ENCODE measurements around the gene DLG1.
A peak's percentile ranks its signal among the peaks of the same experiment; 100 is the strongest.

DLG1 gene

GRCh38 chr3:197256104-197256503 is 42.3 kb downstream of the DLG1 start:
- DNase-seq (ENCODE audit: low read depth, low spot score) = no peak
- no peak overlapping the region for H3K27ac ChIP-seq

- DNase-seq (ENCODE audit: low read depth, low spot score) = no peak
- no peak overlapping the region for H3K27ac ChIP-seq
Measured at GRCh38 chr3:197253238-197253947, 45.0 kb downstream of the DLG1 start.

- DNase-seq (ENCODE audit: low read depth, low spot score) = no peak
- H3K27ac ChIP-seq = no peak overlapping the region
Measured at GRCh38 chr3:197249542-197249941, 48.9 kb downstream of the DLG1 start.

- no peak overlapping the region for H3K27ac ChIP-seq
- no peak for DNase-seq (ENCODE audit: low read depth, low spot score)
Measured at GRCh38 chr3:197248341-197248740, 50.1 kb downstream of the DLG1 start.

- DNase-seq (ENCODE audit: low read depth, low spot score) = no peak
Measured at GRCh38 chr3:197244751-197245150, 53.7 kb downstream of the DLG1 start.

GRCh38 chr3:197242784-197243432 is 55.5 kb downstream of the DLG1 start:
- DNase-seq (ENCODE audit: low read depth, low spot score) = no peak
- peak overlapping the region; percentile 18 for H3K27ac ChIP-seq

More at GRCh38 chr3:197244751-197245150, 53.7 kb downstream of the DLG1 start:
- no peak overlapping the region for H3K27ac ChIP-seq

GRCh38 chr3:197241173-197241572 is 57.2 kb downstream of the DLG1 start:
- H3K27ac ChIP-seq = no peak overlapping the region
- no peak for DNase-seq (ENCODE audit: low read depth, low spot score)

GRCh38 chr3:197239857-197240256 is 58.6 kb downstream of the DLG1 start:
- DNase-seq (ENCODE audit: low read depth, low spot score) = no peak
- H3K27ac ChIP-seq = no peak overlapping the region

- no peak for DNase-seq (ENCODE audit: low read depth, low spot score)
- no peak overlapping the region for H3K27ac ChIP-seq
Measured at GRCh38 chr3:197238842-197239241, 59.6 kb downstream of the DLG1 start.

GRCh38 chr3:197237897-197238296 is 60.5 kb downstream of the DLG1 start:
- no peak overlapping the region for H3K27ac ChIP-seq
- DNase-seq (ENCODE audit: low read depth, low spot score) = no peak

GRCh38 chr3:197236362-197236761 is 62.0 kb downstream of the DLG1 start:
- H3K27ac ChIP-seq = no peak overlapping the region
- no peak for DNase-seq (ENCODE audit: low read depth, low spot score)

GRCh38 chr3:197234947-197235914 is 63.2 kb downstream of the DLG1 start:
- no peak for DNase-seq (ENCODE audit: low read depth, low spot score)
- no peak overlapping the region for H3K27ac ChIP-seq

- H3K27ac ChIP-seq = no peak overlapping the region
- no peak for DNase-seq (ENCODE audit: low read depth, low spot score)
Measured at GRCh38 chr3:197231321-197231720, 67.1 kb downstream of the DLG1 start.

- no peak for DNase-seq (ENCODE audit: low read depth, low spot score)
- H3K27ac ChIP-seq = no peak overlapping the region
Measured at GRCh38 chr3:197229836-197230235, 68.6 kb downstream of the DLG1 start.

GRCh38 chr3:197229178-197229577 is 69.2 kb downstream of the DLG1 start:
- no peak overlapping the region for H3K27ac ChIP-seq
- no peak for DNase-seq (ENCODE audit: low read depth, low spot score)

- no peak for DNase-seq (ENCODE audit: low read depth, low spot score)
- no peak overlapping the region for H3K27ac ChIP-seq
Measured at GRCh38 chr3:197227780-197228574, 70.4 kb downstream of the DLG1 start.

GRCh38 chr3:197226179-197226578 is 72.2 kb downstream of the DLG1 start:
- DNase-seq (ENCODE audit: low read depth, low spot score) = no peak
- H3K27ac ChIP-seq = no peak overlapping the region

GRCh38 chr3:197225579-197225978 is 72.8 kb downstream of the DLG1 start:
- no peak for DNase-seq (ENCODE audit: low read depth, low spot score)
- no peak overlapping the region for H3K27ac ChIP-seq

- DNase-seq (ENCODE audit: low read depth, low spot score) = no peak
- H3K27ac ChIP-seq = no peak overlapping the region
Measured at GRCh38 chr3:197224034-197224444, 74.4 kb downstream of the DLG1 start.

GRCh38 chr3:197222937-197223370 is 75.5 kb downstream of the DLG1 start:
- H3K27ac ChIP-seq = peak overlapping the region; percentile 4
- DNase-seq (ENCODE audit: low read depth, low spot score) = no peak

Measured in epithelial cell of prostate (primary cell).